ENCODE results near the gene RAX2.

Gene RAX2

DNA sequence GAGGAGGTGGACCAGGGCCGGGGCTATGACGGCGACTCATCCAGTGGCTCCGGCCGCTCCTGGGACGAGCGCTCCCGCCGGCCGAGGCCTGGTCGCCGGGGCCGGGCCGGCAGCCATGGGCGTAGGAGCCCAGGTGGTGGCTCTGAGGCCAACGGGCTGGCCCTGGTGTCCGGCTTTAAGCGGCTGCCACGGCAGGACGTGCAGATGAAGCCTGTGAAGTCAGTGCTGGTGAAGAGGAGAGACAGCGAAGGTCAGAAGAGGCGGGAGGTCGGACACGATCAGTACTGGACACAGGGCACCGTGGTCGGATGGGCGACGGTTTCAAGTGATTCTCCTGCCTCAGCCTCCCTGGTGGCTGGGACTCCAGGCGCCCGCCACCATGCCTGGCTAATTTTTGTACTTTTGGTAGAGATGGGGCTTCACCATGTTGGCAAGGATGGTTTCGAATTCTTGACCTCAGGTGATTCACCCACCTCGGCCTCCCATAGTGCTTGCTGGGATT, 41.5 kb downstream of the RAX2 start:
- no peak for DNase-seq (ENCODE audit: low read depth)

DNA sequence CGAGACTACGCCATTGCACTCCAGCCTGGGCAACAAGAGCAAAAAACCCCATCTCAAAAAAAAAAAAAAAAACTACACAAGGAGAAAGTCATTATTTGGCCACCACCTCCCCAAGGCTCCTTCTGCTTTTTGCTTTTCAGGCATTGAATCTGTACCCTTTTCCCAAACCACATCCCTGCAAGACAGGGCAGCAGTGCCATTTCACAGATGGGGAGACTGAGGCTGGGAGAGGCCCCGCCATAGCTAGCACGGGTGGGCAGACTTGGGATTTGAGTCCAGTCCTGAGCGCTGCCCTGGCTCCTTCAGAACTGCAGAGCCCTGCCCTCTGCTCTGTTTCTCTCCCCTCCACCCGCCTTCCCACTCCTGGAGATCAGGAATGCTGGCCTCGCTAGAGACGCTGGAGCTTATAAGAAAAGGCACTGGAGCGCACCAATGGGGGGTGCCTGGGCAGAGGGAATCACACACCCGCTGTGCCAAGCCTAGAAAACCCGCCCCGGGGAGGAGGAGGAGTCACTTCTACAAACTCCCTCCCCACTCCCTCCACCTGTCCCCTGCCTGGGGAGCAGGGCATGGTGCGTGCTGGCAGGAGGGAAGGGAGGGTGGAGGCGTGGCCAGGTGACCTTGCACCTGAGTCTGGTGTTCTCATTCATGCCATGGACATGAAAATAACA, 46.3 kb downstream of the RAX2 start:
- DNase-seq (ENCODE audit: low read depth), result no peak

DNA sequence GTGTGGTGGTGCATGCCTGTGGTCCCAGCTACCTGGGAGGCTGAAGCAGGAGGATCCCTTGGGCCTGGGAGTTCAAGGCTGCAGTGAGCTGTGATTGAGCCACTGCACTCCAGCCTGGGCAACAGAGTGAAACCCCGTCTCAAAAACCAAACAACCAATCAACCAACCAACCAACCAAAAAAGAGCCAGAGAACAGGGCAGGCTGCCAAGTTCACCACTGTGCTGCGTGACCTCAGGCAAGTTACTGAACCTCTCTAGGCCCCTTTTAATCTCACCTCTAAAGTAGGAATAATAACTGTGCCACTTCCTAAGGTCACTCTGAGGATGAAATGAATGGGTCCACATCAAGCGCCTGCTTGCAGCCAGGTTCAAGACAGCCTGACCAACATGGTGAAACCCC, 46.9 kb downstream of the RAX2 start:
- DNase-seq (ENCODE audit: low read depth), result no peak

DNA sequence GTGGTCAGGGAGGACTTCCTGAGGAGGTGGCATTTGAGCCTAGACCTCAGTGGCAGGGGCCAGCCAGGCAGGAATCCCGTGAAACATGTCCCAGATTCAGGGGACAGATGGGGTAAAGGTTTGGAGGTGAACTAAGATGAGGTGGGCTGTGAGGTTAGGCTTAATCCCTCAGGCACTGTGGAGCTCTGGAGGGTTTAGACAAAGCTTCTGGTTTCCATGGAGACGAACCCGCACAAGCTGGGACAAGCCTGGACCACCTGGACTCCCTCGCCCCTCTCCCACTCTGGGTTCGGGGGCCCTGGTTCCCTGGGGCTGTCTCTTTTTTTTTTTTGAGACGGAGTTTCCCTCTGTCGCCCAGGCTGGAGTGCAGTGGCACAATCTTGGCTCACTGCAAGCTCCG, 48.1 kb downstream of the RAX2 start:
- no peak for DNase-seq (ENCODE audit: low read depth)

DNA sequence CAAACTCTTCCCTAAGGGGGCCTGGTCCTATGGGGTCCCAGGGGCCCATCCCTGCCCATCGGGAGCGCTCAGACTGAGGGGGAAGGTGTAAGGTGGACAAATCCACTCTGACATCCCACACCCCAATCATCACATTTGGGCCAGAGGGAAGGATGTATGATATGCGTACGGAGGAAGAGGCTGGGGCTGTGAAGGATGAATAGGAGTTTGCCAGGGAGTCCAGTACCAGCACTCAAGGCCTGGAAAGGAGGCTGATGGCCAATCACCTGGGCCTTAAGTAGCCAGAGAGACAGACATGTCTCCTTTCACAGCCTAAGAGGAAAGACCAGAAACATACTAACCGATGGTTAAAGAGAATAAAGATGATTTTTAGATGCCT, 48.9 kb downstream of the RAX2 start:
- no peak for DNase-seq (ENCODE audit: low read depth)

DNA sequence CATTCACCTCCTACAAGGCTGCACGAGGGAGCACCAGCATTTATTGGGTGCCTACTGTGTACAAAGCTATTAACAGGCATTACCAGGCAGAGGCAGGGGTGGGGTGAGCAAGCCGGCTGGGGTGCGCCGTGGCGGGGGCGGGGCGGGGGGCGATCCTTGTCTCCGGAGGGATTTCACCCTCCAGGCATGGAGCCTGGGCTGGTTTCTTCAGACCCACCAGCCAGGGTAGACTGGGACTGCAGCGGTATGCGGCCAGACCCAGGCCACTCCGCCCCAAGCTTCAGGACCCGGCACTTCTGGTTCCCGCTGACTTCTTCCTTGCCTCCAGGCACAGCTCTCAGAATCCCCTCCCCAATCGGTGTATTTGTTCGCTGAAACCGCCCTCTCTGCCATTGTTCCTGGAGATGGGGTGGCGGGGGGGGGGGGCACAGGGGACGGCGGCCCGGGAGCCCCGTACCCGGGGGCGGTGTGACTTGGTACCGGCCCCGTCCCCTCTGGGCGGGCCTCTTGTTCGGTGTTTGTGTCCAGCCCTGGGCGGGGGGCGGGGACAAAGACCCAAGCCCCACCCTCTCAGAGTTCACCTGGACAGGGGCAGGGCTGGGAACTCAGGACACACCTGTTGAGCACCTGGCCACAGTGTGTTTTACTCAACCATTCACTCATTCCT, 49.5 kb downstream of the RAX2 start:
- no peak for DNase-seq (ENCODE audit: low read depth)

DNA sequence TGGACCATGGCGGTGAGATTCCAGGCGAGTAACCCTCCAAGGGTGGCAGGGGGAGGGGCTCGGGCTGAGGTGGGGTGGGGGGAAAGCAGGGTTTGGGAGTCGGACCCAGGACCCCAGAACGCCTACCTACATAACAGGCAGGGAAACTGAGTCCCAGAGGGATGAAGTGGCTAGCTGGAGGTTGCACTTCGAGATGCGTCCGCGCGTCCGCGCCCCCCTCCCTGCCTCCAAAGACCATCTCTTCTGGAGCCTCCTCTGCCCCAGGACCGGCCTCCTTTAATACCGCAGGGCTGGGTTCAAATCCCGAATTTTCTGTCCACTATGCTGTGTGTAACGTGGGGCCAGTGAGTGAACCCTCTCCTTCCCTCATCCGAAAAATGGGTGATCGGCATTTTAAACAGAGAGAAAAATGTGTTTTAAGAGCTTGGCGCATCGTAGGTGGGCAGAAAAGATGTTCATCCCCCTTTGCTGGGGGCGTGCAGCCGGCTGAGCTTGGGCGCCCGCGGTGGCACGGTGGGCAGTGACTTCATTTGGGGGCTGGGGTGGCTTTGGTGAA, 50.1 kb downstream of the RAX2 start:
- DNase-seq (ENCODE audit: low read depth), result no peak

DNA sequence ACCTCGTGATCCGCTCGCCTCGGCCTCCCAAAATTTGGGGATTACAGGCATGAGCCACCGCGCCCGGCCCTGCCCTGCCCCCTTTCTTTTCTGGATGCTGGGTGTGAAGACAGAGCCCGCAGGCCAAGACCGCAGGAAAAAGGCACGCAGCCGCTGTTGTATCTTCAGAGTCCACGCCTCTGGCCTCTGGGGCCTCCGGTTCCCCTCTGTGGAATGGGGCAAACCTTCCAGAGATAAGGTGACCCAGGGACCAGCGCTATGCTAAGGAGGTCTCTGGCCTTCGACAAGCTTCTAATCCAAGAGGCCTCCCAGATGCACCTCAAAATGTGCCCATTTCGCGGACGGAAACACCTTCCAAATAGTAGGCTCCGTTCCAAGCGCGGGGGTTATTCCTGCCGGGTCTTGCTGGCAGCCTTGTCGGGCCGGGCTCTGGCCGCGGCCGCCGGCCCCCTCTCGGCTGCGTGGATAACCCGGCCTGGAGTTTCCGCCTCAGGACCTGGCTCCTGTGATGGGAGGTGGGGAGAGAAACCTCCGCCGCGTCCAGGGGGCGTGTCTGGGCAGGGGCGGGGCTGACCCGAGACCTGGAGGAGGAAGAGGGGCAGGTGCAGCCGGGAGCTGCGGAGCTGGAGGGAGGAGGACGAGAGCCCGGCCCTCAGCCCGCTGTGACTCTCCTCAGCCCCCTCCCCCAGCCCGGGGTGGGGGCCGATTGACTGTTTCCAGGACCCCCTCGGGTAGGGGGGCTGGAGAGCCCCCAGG, 50.7 kb downstream of the RAX2 start:
- peak; percentile 86 for DNase-seq (ENCODE audit: low read depth)

DNA sequence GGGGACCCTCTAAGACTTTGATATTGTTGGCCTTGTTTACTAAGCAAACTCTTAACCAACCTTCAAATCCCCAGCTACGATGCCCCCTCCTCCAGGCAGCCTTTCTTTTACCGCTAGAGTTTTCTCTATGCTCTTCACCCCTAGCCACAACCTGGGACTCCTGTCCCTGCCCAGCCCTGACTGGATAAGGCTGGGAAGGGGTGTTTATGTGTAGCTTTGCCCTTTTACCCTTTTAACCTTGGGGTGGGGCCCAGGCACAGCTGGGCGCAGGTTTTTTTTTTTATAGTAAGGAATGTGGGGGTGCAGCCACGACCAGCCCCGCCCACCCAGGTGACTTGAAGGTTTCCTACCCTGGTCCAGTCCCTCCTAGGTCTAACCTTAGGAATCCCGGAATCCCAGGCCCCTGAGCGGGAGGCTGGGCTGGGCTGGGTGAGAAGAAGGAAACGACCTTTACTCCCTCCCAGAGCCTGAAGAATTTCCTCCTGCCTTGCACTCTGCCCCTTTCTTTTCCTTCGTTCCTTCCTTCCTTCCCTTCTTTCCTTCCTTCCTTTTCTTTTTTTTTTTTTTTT, 51.6 kb downstream of the RAX2 start:
- no peak for DNase-seq (ENCODE audit: low read depth)

DNA sequence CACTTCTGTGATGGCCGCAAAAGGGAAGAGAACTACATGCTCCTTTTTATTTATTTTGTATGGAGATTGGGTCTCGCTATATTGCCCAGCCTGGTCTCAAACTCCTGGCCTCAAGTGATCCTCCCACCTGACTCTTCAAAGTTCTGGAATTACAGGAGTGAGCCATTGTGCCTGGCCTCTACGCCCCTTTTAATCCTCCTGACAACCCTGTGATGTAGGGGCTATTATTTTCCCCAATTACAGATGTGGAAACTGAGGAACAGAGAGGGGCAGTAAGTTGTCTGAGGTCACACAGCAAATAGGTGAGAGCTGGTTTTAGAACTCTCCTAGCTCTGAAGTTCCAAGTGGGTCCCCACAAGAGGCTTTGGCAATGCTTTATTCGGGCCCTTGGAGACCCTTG, 52.2 kb downstream of the RAX2 start:
- DNase-seq (ENCODE audit: low read depth), result no peak

All from stimulated activated CD8-positive, alpha-beta memory T cell treated with anti-CD3 and anti-CD28 coated beads, Interleukin-4, amount 100 ng/mL, for 24 hours (primary cell).